GM12878 (cell line): ENCODE measurements around the gene ERBB3. TPM values are rescaled to one million over a fixed set of nuclear protein-coding genes. Genes with fewer than 3 reads are reported as not detected.

Experiments
- BHLHE40 ChIP-seq, 2 experiments: fragments of 450-650 bp in 1 of 2; IDR thresholded peaks; 2 replicates each; pipeline ENCODE4 v1.6.1; 2011 to 2017; ENCODE audit warnings: low read depth in 2 of 2, borderline replicate concordance in 1 of 2, improper control_type of control experiment in 1 of 2, low read length in 1 of 2, mild to moderate bottlenecking in 1 of 2
- CBFB ChIP-seq: IDR thresholded peaks from 2 replicates; pipeline ENCODE4 v1.6.1; 2016; ENCODE audit warnings: antibody characterized with exemption, low read depth
- CBX5 ChIP-seq: sonication (generic); IDR thresholded peaks from 2 replicates; pipeline ENCODE4 v1.6.1; 2016; ENCODE audit warnings: low read depth, moderate library complexity, mild to moderate bottlenecking, inconsistent platforms
- CEBPB ChIP-seq, 2 experiments: fragments of 150-350 bp in 1 of 2; IDR thresholded peaks; 2 replicates each; pipeline ENCODE4 v1.6.1; 2012 to 2014; ENCODE audit warnings: low read depth in 2 of 2, low read length in 2 of 2, borderline replicate concordance in 1 of 2, inconsistent platforms in 1 of 2
- CHD4 ChIP-seq: fragments of 200-600 bp; sonication (generic); IDR thresholded peaks from 2 replicates; pipeline ENCODE4 v1.6.1; 2016; ENCODE audit warnings: mild to moderate bottlenecking
- DPF2 ChIP-seq: fragments of 450-650 bp; IDR thresholded peaks from 2 replicates; pipeline ENCODE4 v1.6.1; 2017; ENCODE audit warnings: mild to moderate bottlenecking
- EGR1 ChIP-seq, 2 experiments: IDR thresholded peaks; 1 replicate in 1 of 2; 2 replicates in 1 of 2; pipeline ENCODE4 v1.6.1; 2011 to 2012; ENCODE audit warnings: low read depth in 2 of 2, low read length in 2 of 2, borderline replicate concordance in 1 of 2, mild to moderate bottlenecking in 1 of 2, moderate library complexity in 1 of 2
- GABPA ChIP-seq: IDR thresholded peaks from 2 replicates; pipeline ENCODE4 v1.6.1; 2014; ENCODE audit warnings: antibody characterized with exemption, low read depth, mild to moderate bottlenecking, inconsistent platforms
- HCFC1 ChIP-seq: fragments of 150-350 bp; IDR thresholded peaks from 2 replicates; pipeline ENCODE4 v1.6.1; 2014; ENCODE audit warnings: low read length
- IKZF2 ChIP-seq, 2 experiments: fragments of 450-650 bp; IDR thresholded peaks; 2 replicates each; pipeline ENCODE4 v1.6.1; 2017; ENCODE audit warnings: mild to moderate bottlenecking in 2 of 2, moderate library complexity in 2 of 2
- KLF5 ChIP-seq: fragments of 450-650 bp; IDR thresholded peaks from 2 replicates; pipeline ENCODE4 v1.6.1; 2014; ENCODE audit warnings: mild to moderate bottlenecking; ENCODE audit not compliant: partially characterized antibody
- LARP7 ChIP-seq: fragments of 450-650 bp; IDR thresholded peaks from 2 replicates; pipeline ENCODE4 v1.6.1; 2017; ENCODE audit warnings: mild to moderate bottlenecking
- MYB ChIP-seq: fragments of 150-350 bp; IDR thresholded peaks from 2 replicates; pipeline ENCODE4 v1.6.1; 2014; ENCODE audit warnings: mild to moderate bottlenecking, low read depth, low read length, borderline replicate concordance
- NFXL1 ChIP-seq: fragments of 450-650 bp; IDR thresholded peaks from 2 replicates; pipeline ENCODE4 v1.6.1; 2017; ENCODE audit warnings: antibody characterized with exemption, mild to moderate bottlenecking, borderline replicate concordance
- NFYB ChIP-seq: IDR thresholded peaks from 2 replicates; pipeline ENCODE4 v1.6.1; 2011; ENCODE audit warnings: low read depth, mild to moderate bottlenecking, low read length, improper control_type of control experiment, moderate library complexity; ENCODE audit not compliant: insufficient read depth
- POLR2A ChIP-seq: IDR thresholded peaks from 2 replicates; pipeline ENCODE4 v1.6.1; 2011; ENCODE audit warnings: low read depth, mild to moderate bottlenecking, low read length
- RCOR1 ChIP-seq: conservative IDR thresholded peaks from 2 replicates; pipeline ENCODE4 v1.6.1; 2012; ENCODE audit warnings: low read depth, low read length, improper control_type of control experiment
- RFX5 ChIP-seq: IDR thresholded peaks from 2 replicates; pipeline ENCODE4 v1.6.1; 2011; ENCODE audit warnings: low read depth, low read length, improper control_type of control experiment
- SMAD1 ChIP-seq: fragments of 450-650 bp; IDR thresholded peaks from 2 replicates; pipeline ENCODE4 v1.6.1; 2018; ENCODE audit warnings: mild to moderate bottlenecking, low read depth; ENCODE audit not compliant: partially characterized antibody
- SRF ChIP-seq, 2 experiments: IDR thresholded peaks; 2 replicates each; pipeline ENCODE4 v1.6.1; 2011; ENCODE audit warnings: low read depth in 2 of 2, low read length in 2 of 2, mild to moderate bottlenecking in 1 of 2, moderate library complexity in 1 of 2
- TCF7 ChIP-seq: IDR thresholded peaks from 2 replicates; pipeline ENCODE4 v1.6.1; 2014; ENCODE audit warnings: antibody characterized with exemption, borderline replicate concordance
- ZBED1 ChIP-seq: IDR thresholded peaks from 2 replicates; pipeline ENCODE4 v1.6.1; 2016; ENCODE audit warnings: borderline replicate concordance
- polyA plus RNA-seq, 11 experiments: library from polyadenylated mRNA; depleted of rRNA in 4 of 11; unstranded in 6 of 11; stranded (reverse) in 5 of 11; fragments of >200 nt; fragmentation: Nextera tagmentation in 4 of 11; fragmentation: Illumina TruSeq in 1 of 11; extraction: Ambion mirVana in 4 of 11; extraction: Trizol in 1 of 11; gene quantifications; 1 replicate in 1 of 11; 2 replicates in 10 of 11; pipeline versions ENCODE4 v1.2.1 to v1.2.3, GENCODE V29; 2011 to 2016; ENCODE audit warnings: inconsistent platforms in 2 of 11, missing spikeins in 2 of 11, low read depth in 1 of 11
- total RNA-seq, 4 experiments: library from RNA; depleted of rRNA in 3 of 4; stranded (reverse); fragments of >200 nt in 3 of 4; fragmentation: Illumina TruSeq in 1 of 4; extraction: Trizol in 1 of 4; gene quantifications; 2 replicates each; pipeline versions ENCODE4 v1.2.1 to v1.2.3, GENCODE V29; 2013 to 2021
- TF ChIP-seq, protein P1 (sequence below): fragments of 150-350 bp; IDR thresholded peaks from 2 replicates; pipeline ENCODE4 v1.6.1; 2014; ENCODE audit warnings: mild to moderate bottlenecking, low read depth, low read length
- TF ChIP-seq, protein P2 (sequence below): fragments of 450-650 bp; IDR thresholded peaks from 2 replicates; pipeline ENCODE4 v1.6.1; 2018; ENCODE audit warnings: mild to moderate bottlenecking, low read depth, moderate library complexity; ENCODE audit not compliant: partially characterized antibody

Gene ERBB3
- total and polyA plus RNA-seq, 10 of the 15 experiments (the other 5 are each of a cell fraction or from before 2014, with no cell fraction given): 0.03 to 0.72 (median 0.04) TPM; not detected in 5

DNA sequence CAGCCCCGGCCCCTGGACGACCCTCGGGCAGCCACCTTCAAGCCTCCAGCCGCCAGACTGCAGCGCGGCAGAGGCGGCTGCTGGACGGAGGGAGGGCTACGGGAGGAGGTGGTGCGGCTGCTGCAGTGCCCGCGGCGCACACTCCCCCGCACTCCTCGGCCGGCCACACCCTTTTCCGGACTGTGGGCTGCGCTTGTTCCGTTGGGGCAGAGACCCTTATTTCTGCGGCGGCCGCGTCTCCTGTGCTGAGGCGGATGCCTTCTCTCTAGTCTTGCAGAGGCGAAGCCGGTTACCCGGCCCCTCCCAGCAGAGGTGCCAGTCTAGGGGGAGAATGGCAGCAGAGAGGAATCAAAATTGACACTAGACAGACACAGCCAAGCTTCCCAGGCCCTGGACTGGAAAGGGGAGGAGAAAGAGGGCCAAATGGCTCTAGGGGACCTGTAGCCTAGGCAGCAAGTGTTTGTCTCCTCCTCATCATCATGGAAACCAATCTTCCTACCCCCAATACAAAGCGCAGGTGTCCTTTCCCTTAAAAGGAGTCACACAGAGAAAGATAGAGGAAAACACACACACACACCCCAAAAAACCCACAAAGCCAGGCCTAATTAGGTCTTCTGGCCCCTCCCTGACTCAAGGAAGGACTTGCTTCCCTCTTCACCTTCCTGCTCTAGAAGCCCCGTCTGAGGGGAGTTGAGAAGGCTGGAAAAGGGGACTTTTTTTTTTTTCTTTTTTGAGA lies 49.4 kb downstream of the ERBB3 start (continued):
- TF ChIP-seq CHD4 (no peak), LARP7 (0 out of 2 replicates have a peak, but pooled peaks have one; percentile 40), CBFB (no peak), HCFC1 (no peak), ZBED1 (no peak), POLR2A (peak; percentile 78), EGR1 (IDR thresholded peaks at IDR 0.05; ENCODE audit: borderline replicate concordance in 1 of 2, low read depth in 2 of 2, low read length in 2 of 2) (peak; percentile 41 to 95), NFYB (no peak), RCOR1 (no peak), BHLHE40 (IDR thresholded peaks at IDR 0.05; ENCODE audit: borderline replicate concordance in 1 of 2, low read depth in 2 of 2, low read length in 1 of 2) (peak; percentile 65 to 66; a peak in 3 of 4 replicates), KLF5 (no peak), CBX5 (no peak), SMAD1 (no peak), GABPA (no peak), IKZF2 (IDR thresholded peaks at IDR 0.05) (no peak), MYB (no peak), SRF (IDR thresholded peaks at IDR 0.05; ENCODE audit: low read depth in 2 of 2, low read length in 2 of 2) (peak in 1 of 2 experiments; percentile 71; a peak in 1 of 4 replicates), RFX5 (no peak), CEBPB (IDR thresholded peaks at IDR 0.05; ENCODE audit: borderline replicate concordance in 1 of 2, low read depth in 2 of 2, low read length in 2 of 2) (no peak), NFXL1 (no peak), DPF2 (peak; percentile 42; the same call in 1 of the 2 replicates), TCF7 (no peak)
- TF ChIP-seq, protein P1, sequence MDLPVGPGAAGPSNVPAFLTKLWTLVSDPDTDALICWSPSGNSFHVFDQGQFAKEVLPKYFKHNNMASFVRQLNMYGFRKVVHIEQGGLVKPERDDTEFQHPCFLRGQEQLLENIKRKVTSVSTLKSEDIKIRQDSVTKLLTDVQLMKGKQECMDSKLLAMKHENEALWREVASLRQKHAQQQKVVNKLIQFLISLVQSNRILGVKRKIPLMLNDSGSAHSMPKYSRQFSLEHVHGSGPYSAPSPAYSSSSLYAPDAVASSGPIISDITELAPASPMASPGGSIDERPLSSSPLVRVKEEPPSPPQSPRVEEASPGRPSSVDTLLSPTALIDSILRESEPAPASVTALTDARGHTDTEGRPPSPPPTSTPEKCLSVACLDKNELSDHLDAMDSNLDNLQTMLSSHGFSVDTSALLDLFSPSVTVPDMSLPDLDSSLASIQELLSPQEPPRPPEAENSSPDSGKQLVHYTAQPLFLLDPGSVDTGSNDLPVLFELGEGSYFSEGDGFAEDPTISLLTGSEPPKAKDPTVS: no peak
- TF ChIP-seq, protein P2, sequence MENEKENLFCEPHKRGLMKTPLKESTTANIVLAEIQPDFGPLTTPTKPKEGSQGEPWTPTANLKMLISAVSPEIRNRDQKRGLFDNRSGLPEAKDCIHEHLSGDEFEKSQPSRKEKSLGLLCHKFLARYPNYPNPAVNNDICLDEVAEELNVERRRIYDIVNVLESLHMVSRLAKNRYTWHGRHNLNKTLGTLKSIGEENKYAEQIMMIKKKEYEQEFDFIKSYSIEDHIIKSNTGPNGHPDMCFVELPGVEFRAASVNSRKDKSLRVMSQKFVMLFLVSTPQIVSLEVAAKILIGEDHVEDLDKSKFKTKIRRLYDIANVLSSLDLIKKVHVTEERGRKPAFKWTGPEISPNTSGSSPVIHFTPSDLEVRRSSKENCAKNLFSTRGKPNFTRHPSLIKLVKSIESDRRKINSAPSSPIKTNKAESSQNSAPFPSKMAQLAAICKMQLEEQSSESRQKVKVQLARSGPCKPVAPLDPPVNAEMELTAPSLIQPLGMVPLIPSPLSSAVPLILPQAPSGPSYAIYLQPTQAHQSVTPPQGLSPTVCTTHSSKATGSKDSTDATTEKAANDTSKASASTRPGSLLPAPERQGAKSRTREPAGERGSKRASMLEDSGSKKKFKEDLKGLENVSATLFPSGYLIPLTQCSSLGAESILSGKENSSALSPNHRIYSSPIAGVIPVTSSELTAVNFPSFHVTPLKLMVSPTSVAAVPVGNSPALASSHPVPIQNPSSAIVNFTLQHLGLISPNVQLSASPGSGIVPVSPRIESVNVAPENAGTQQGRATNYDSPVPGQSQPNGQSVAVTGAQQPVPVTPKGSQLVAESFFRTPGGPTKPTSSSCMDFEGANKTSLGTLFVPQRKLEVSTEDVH: no peak
